Large intestine (tissue), 1 donor: Measurements from ENCODE around the gene FIZ1. TPM values are rescaled to one million over a fixed set of nuclear protein-coding genes. Genes with fewer than 3 reads are reported as not detected.

Experiments
- polyA plus RNA-seq: library from polyadenylated mRNA; unstranded; fragments of 120-200 nt; gene quantifications from one replicate; pipeline ENCODE4 v1.2.1, GENCODE V29; 2013

The FIZ1 gene
- polyA plus RNA-seq, 1 donor = 13.9 TPM

Other genes starting within 250 kb of the FIZ1 start
- 1.3 TPM for gene COX6B2, start 244.8 kb downstream of the FIZ1 start, polyA plus RNA-seq
- 0.03 TPM for gene GARIN5B, start 236.3 kb downstream of the FIZ1 start, polyA plus RNA-seq
- gene IL11, start 229.1 kb downstream of the FIZ1 start, polyA plus RNA-seq = 0.66 TPM
- 0.93 TPM for gene TMEM190, start 222.7 kb downstream of the FIZ1 start, polyA plus RNA-seq
- 8.7 TPM for gene TMEM238, start 215.2 kb downstream of the FIZ1 start, polyA plus RNA-seq
- 2,127 TPM for gene RPL28, start 213.6 kb downstream of the FIZ1 start, polyA plus RNA-seq
- gene UBE2S, start 191.7 kb downstream of the FIZ1 start, polyA plus RNA-seq = 29.9 TPM
- gene SHISA7, start 156.2 kb downstream of the FIZ1 start, polyA plus RNA-seq = 1.1 TPM
- gene ISOC2, start 137.9 kb downstream of the FIZ1 start, polyA plus RNA-seq = 30.4 TPM
- gene C19orf85, start 134.8 kb downstream of the FIZ1 start, polyA plus RNA-seq = not detected
- gene ZNF628, start 122.9 kb downstream of the FIZ1 start, polyA plus RNA-seq = 5.6 TPM
- 14.0 TPM for gene NAT14, start 114.3 kb downstream of the FIZ1 start, polyA plus RNA-seq
- gene SSC5D, start 111.1 kb downstream of the FIZ1 start, polyA plus RNA-seq = 4.0 TPM
- 0.66 TPM for gene SBK2, start 62.4 kb downstream of the FIZ1 start, polyA plus RNA-seq
- 0.15 TPM for gene SBK3, start 54.0 kb downstream of the FIZ1 start, polyA plus RNA-seq
- 14.9 TPM for gene ZNF579, start 18.7 kb downstream of the FIZ1 start, polyA plus RNA-seq
- 18.9 TPM for gene ZNF524, start 771 bp upstream of the FIZ1 start, polyA plus RNA-seq
- 10.4 TPM for gene ZNF865, start 6.1 kb upstream of the FIZ1 start, polyA plus RNA-seq
- 15.6 TPM for gene ZNF784, start 25.0 kb upstream of the FIZ1 start, polyA plus RNA-seq
- gene ZNF580, start 41.5 kb upstream of the FIZ1 start, polyA plus RNA-seq = 31.3 TPM
- 29.1 TPM for gene ZNF581, start 44.1 kb upstream of the FIZ1 start, polyA plus RNA-seq
- gene CCDC106, start 48.7 kb upstream of the FIZ1 start, polyA plus RNA-seq = 11.6 TPM
- 167 TPM for gene U2AF2, start 55.5 kb upstream of the FIZ1 start, polyA plus RNA-seq
- 153 TPM for gene EPN1, start 75.7 kb upstream of the FIZ1 start, polyA plus RNA-seq
- not detected for gene NLRP9, start 138.9 kb upstream of the FIZ1 start, polyA plus RNA-seq
- 0.15 TPM for gene RFPL4A, start 159.6 kb upstream of the FIZ1 start, polyA plus RNA-seq
- not detected for gene RFPL4AL1, start 169.6 kb upstream of the FIZ1 start, polyA plus RNA-seq
- gene NLRP11, start 232.5 kb upstream of the FIZ1 start, polyA plus RNA-seq = 0.04 TPM
- not detected for gene NLRP4, start 237.0 kb upstream of the FIZ1 start, polyA plus RNA-seq